WI38 (cell line): ENCODE results near the gene SNAPC2.

Source experiments
- H3K4me3 ChIP-seq: 2 replicates; pipeline ENCODE4 v1.5.1; 2011; ENCODE audit warnings: low read depth, mild to moderate bottlenecking, control low read depth, low read length
- CTCF ChIP-seq: IDR thresholded peaks from 2 replicates; pipeline ENCODE4 v1.5.1; 2012; ENCODE audit warnings: low read depth, mild to moderate bottlenecking, control low read depth, low read length

The SNAPC2 gene

GRCh38 chr19:7911508-7912143 is 8.5 kb upstream of the SNAPC2 start:
- no peak overlapping the region for H3K4me3 ChIP-seq
- TF ChIP-seq CTCF = no peak

GRCh38 chr19:7912144-7912696 is 7.9 kb upstream of the SNAPC2 start:
- no peak overlapping the region for H3K4me3 ChIP-seq
- no peak for TF ChIP-seq CTCF

GRCh38 chr19:7912697-7913564 is 7.2 kb upstream of the SNAPC2 start:
- no peak for TF ChIP-seq CTCF
- H3K4me3 ChIP-seq = no peak overlapping the region

GRCh38 chr19:7913652-7914051 is 6.5 kb upstream of the SNAPC2 start:
- no peak for TF ChIP-seq CTCF
- no peak overlapping the region for H3K4me3 ChIP-seq

- no peak overlapping the region for H3K4me3 ChIP-seq
- no peak for TF ChIP-seq CTCF
Measured at GRCh38 chr19:7914099-7914498, 6.0 kb upstream of the SNAPC2 start.

GRCh38 chr19:7914598-7915045 is 5.5 kb upstream of the SNAPC2 start, which contains the start of gene TGFBR3L:
TSS of gene TGFBR3L (plus strand) at chr19:7914830.
- no peak within 1 kb of the TSS for H3K4me3 ChIP-seq
- no peak for TF ChIP-seq CTCF
